ENCODE data around the gene TTC28. TPM values are rescaled to one million over a fixed set of nuclear protein-coding genes. Genes with fewer than 3 reads are reported as not detected.

The TTC28 gene
- total RNA-seq, 1 experiment from 2014 or later, result 0.12 TPM

GRCh38 chr22:28171712-28172111, 507.9 kb downstream of the TTC28 start:
- no peak overlapping the region for H2AFZ ChIP-seq (ENCODE audit: low read depth, low read length, poor library complexity, severe bottlenecking)
- ATAC-seq (no peak), DNase-seq (ENCODE audit: low read depth, low spot score) (no peak)
- CTCF ChIA-PET, result no interaction called here
- H3K4me2 ChIP-seq (ENCODE audit: low read length), result no peak overlapping the region
- TF ChIP-seq SP1 (IDR thresholded peaks at IDR 0.05; ENCODE audit: low read depth) (no peak), SRF (IDR thresholded peaks at IDR 0.05; ENCODE audit: low read depth) (no peak), POLR2A (IDR thresholded peaks at IDR 0.05; ENCODE audit: borderline replicate concordance, extremely low read depth, insufficient read depth, insufficient read length) (no peak), CTCF (IDR thresholded peaks at IDR 0.05 in 2 of 3, conservative IDR thresholded peaks at IDR 0.05 in 1 of 3; ENCODE audit: borderline replicate concordance in 1 of 3, insufficient read depth in 1 of 3, low read depth in 2 of 3, low read length in 2 of 3) (no peak), JUND (IDR thresholded peaks at IDR 0.05) (no peak), YY1 (IDR thresholded peaks at IDR 0.05; ENCODE audit: extremely low read depth, insufficient replicate concordance, low read depth, low read length) (no peak), POLR2AphosphoS5 (IDR thresholded peaks at IDR 0.05; ENCODE audit: low read depth, low read length) (no peak), ZBTB33 (IDR thresholded peaks at IDR 0.05; ENCODE audit: extremely low read depth, insufficient replicate concordance, low read length) (no peak), MAX (IDR thresholded peaks at IDR 0.05) (no peak), EZH2 (IDR thresholded peaks at IDR 0.05) (no peak), EZH2phosphoT487 (IDR thresholded peaks at IDR 0.05; ENCODE audit: borderline replicate concordance) (no peak), CBX3 (IDR thresholded peaks at IDR 0.05; ENCODE audit: low read depth) (no peak), CEBPB (IDR thresholded peaks at IDR 0.05; ENCODE audit: low read depth) (no peak), TCF7L2 (IDR thresholded peaks at IDR 0.05; ENCODE audit: borderline replicate concordance, extremely low read depth, insufficient read depth, insufficient read length) (no peak), EGR1 (IDR thresholded peaks at IDR 0.05; ENCODE audit: low read depth) (no peak)
- no peaks in the 10 kb centered on the region for H3K79me2 ChIP-seq (ENCODE audit: insufficient read depth, low read length)
- intact Hi-C loops (cut with micrococcal nuclease), result no loop called here
- H3K9me2 ChIP-seq (ENCODE audit: insufficient read depth), result no peaks in the 10 kb centered on the region
- H3K9ac ChIP-seq (ENCODE audit: low read length), result no peak overlapping the region
- RAD21 ChIA-PET (ENCODE audit: low non-redundant PET in 1 of 2, low total read pairs in 2 of 2, uncharacterized antibody in 2 of 2, unreplicated experiment in 2 of 2), result no interaction called here
- POLR2A ChIA-PET, result no interaction called here
- H4K20me1 ChIP-seq (ENCODE audit: insufficient read depth), result no peaks in the 10 kb centered on the region
- H3K36me3 ChIP-seq (ENCODE audit: control insufficient read depth in 1 of 2, insufficient read depth in 2 of 2, low read length in 2 of 2), result no peaks in the 10 kb centered on the region
- H3K27ac ChIP-seq (ENCODE audit: low read depth, low read length), result no peak overlapping the region
- H3K4me1 ChIP-seq (ENCODE audit: control insufficient read depth in 1 of 2, insufficient read depth in 2 of 2, low read length in 2 of 2), result no peaks in the 10 kb centered on the region
- BruUV-seq (replicated peaks), result no TSS peak
- H3K4me3 ChIP-seq (replicated peaks in 1 of 2; ENCODE audit: low read depth in 1 of 2, low read length in 2 of 2), result no peak overlapping the region
- peaks cover 46% of the 10 kb centered on the region for H3K27me3 ChIP-seq (ENCODE audit: insufficient read depth, low read length)
- H3K9me3 ChIP-seq (ENCODE audit: control insufficient read depth in 1 of 2, insufficient read depth in 1 of 2, low read depth in 1 of 2, low read length in 2 of 2), result no peaks in the 10 kb centered on the region
